ENCODE data around the gene PABPC3.

PABPC3 gene

DNA sequence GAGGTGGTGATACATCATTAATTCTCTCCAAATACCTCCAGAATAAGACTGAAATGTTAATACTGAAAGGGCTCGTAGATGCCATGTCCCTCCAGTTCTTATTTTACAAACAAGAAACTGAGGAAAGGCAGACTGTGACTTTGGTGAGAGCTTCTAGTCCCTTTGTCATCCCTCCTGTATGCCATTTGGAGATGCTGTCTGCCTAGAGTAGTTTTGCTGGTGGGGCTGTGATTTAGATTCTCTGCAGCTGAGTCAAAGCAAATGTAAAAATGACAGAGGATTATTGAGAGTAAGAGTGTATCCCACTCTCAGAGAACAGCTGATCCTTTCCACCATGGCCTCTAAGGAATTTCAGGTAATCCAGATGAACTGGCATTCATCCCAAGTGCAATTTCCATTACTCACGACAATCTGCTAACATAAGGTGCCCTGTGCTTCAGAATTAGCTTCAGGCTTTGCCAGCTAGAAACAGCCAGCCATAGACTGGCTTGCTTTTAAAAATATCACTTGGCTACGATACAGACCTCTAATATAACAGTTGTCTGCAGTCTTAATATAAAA, 16.8 kb downstream of the PABPC3 start:
- FAIRE-seq = no peak

DNA sequence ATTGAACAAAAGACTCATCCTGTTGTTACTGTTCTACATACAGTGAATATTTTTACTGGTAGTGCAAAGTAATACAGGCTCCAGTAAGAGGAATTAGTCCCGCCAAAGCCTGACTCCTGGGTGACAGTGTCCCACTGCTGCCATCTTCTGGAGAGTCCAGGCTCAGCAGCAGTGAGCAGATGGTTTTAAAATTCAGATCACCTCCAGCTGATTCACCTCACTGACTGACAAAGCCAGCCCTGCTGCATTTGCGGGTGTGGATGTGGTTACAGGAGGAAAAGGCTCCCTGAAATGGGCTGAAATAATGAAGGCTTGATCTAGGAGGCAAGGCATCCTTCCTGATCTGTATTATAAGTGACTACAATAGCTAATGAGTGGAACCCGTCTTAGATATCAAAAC, 18.3 kb downstream of the PABPC3 start:
- peak; percentile 82 for FAIRE-seq

DNA sequence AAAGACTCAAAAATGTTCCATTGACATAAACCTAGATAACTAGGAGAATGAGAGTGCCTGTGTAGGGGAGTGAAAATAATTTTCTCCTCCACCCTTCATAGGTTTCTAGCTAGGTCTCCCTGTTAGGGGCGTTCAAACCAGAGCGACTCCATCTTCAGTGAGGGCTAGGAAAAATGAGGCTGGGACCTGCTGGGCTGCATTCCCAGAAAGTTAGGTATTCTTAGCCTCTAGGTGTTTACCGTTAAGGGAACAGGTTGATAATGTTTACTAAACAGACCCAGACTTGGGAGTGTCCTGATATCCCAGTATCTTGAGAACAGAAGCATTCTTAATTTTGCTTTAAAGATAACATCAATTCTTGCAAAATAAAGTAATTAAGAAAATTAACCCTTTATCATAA, 20.1 kb downstream of the PABPC3 start:
- no peak for FAIRE-seq

DNA sequence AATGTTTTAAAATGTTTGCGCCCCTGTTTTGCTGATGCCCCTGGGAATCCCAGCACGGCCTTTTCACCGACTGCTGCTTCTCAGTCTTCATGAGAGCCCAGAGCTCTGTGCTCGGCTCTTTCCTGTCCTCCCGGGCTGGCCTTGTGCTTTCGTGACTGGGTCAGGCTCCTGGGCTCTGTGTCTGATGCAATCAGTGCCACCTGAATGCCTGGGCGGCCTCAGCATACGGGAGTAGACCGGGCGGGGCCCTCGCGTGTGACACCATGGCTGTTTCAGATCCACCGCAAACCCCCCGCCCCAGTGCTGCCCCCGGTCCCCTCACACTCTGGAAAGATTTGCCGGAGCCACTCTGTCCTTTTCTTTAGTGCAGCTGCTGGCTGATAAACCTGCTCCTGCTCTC, 21.4 kb downstream of the PABPC3 start:
- FAIRE-seq = no peak

DNA sequence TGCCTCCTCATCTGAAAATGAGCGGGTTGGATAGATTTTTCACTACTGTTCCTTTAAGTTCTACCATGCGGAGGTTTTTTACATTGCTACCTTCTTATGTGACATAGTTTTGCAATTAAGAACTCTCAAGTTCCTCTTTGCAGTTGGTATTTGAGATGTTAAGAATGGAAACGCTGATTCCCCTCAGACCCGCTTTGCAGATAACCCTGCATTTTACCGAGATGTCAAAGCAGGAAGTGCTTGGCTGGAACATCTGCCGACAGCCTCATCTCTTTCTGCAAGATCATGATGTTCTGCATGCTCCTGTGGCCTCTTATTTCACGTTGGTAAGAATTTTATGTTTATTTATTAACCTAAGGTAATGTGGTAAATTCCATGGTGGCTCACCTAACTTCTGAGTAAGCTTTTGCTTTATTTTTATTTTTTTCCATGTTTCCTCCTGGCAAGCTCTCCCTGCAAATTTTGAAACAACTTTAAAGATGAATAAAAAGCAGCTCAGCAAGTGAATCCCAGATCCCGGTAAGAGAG, 22.5 kb downstream of the PABPC3 start:
- FAIRE-seq = no peak

DNA sequence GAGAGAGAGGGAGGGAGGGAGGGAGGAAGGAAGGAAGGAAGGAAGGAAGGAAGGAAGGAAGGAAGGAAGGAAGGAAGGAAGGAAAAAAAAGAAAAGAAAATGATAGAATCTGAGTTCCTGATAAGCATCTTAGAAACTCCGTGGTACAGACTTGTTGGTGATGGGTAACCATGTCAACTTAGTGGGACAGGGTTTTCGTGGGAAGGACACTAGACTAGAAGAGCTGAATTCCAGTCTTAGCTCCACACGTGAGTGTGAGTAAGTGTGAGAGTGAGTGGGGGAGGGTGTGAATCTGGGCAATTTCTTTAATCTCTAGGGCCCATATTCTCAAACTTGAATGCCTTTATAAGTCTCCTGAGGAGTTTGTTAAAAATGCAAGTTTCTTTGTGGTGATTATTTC, 35.0 kb downstream of the PABPC3 start:
- FAIRE-seq = no peak

DNA sequence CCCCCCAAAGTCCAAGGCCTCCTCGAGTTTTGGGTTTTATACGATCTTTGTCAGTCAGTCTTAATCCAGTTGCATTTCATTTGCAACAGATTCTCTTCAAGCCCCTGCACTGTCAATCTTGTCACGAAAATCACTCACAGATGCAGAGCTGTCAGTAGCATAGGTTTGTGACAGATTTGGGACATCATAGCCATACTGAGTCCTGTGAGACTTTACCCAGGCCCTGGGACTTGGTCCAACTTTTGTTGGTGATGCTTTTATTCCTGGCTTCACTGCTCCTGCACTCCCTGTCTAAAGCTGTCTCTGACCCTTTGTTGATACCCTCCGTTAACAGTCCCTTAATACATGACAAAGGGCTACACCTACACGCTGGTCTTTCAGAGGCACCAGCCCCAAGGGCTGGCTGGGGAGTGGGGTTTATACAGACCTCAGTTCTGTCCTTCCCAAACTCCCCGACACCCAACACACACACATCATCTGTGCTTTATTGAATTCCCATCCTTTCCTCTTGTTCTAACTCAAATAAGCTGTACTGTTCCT, 36.0 kb downstream of the PABPC3 start:
- FAIRE-seq = no peak

DNA sequence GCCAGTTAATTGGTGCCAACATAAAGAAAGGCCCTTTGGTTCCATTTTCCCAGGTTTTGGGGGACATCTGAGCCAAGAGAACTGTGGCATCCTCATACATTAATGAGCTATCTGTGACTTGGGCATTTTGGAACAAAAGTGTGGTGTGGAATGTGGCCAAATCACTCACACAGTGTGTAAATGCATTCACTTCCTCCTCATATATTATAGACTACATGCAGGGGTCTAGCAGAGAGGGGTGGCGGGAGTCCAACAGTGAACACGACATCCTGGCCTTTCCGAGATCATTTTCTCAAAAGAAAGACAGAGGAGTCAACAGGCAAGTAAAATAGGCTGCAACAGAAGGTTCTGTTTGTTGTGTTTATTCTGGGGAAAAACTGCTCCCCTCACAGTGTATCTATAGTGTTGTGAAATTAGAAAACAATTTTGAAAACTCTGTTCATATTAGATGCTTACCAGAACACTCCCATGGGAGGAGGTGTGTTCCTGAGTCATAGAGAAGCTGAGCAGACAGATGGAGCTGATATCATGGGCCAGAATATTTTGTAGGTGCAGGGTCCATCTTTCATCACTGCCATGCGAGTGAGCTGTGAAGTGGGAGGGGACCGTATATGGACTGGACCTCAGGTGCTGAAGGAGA, 36.9 kb downstream of the PABPC3 start:
- no peak for FAIRE-seq

DNA sequence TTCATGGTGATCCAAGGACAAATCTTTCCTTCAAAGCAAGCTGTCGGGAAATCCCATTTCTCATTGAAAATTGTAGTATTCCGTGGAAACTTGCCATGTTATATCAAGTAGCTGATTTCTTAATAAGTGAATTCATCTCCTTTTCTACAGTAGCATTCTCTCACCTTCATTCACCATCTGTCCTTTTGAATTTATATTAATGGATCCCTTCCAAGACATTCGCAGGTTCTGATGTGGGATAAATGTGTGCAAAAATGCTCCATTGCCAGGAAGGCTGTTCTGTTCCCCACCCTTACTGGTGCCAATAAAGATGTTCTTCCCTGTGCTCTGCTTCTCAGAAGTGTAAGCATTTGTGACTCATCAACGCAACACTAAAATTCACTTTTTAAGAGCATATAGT, 40.0 kb downstream of the PABPC3 start:
- no peak for FAIRE-seq

DNA sequence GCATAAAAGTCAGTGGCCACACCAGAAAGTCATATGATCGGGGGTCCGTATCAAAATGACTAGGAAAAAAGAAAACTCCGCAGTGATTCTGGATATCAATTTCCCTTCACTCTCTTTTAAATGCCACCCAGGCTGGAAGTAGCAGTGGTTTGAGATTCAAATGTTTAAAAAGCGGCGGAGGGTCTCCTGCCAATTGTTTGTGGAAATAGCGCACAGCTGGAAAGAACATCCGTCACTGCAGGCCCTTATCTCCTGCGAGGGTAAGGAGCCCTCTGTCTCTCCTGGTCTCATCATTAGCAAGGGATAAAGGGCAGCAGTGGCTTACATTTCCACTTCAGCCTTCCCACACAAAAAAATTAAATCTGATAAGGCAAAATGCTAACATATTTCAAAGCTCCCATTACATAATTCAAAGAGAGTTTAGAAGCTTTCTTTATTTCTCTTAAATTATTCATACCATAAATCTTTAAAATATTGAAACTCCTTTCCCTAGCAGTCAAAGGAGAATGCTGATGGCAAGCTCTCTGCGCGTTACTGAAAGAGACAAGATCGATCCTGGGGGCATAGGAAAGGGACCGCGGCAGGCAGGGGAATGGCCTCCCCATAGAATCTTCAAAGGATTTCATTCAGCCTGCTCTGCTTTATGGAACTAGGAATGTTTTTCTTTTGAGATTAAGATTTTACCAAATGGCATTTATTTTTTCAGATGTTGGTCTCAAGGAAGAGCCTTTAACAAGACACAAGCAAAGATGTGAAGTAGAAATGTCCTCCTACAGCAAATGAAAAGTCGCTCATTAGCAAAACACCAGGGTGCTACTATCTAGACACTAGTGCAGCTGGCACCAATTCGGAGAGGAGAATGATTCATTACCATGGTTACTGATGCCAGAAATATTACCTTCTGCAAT, 41.2 kb downstream of the PABPC3 start:
- no peak for FAIRE-seq

DNA sequence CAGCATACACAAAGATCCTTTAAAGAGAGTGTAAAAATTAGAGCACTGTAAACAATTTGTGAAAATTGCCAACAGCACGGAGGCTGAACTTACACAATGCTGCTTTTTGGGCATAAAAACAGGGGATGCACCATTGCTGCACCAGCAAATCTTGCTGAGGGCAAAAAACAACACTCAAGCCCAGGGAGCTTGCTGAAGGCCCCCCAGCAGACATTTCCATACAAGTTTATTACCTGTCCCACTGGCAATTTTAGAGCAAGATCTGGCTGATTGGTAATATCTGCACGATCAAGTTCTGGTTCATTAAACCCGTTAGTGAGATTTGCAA, 41.8 kb downstream of the PABPC3 start:
- no peak for FAIRE-seq

DNA sequence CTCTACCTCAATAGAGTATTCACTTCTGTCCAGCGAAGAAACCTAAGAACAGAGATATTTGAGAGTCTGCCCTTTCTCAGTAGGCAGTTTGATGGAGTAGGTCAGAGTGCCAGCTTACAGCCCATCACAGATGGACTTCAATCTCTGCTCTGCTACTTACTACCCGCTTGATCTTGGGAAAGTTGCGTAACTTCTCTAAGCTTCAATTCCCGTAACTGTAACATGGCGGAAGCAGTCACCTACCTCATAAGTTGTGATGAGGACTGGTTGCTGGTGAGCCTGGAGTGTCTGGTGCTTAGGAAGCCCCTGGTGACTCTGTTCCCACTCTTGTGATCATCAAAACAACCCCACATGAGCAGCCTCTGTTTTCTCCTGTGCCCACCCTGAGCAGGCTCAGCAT, 45.1 kb downstream of the PABPC3 start:
- no peak for FAIRE-seq

DNA sequence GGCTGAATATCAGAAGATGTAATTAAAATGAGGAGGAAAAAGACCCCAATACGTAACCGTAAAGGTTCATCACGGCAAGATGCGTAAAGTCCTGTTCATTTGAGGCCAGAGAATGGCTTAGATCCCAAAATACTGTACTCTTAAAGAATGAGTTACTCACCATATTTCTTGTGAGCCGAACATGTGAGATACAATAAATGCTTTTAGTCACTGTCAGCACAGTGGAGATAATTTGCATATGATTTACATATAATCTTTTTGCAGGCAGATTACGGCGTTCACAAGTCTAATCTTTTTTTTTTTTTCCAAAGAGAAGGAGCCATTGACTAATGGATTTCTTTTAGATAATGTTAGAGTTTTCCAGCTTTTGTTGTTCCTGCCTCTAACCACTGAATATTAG, 47.8 kb downstream of the PABPC3 start:
- FAIRE-seq = no peak

DNA sequence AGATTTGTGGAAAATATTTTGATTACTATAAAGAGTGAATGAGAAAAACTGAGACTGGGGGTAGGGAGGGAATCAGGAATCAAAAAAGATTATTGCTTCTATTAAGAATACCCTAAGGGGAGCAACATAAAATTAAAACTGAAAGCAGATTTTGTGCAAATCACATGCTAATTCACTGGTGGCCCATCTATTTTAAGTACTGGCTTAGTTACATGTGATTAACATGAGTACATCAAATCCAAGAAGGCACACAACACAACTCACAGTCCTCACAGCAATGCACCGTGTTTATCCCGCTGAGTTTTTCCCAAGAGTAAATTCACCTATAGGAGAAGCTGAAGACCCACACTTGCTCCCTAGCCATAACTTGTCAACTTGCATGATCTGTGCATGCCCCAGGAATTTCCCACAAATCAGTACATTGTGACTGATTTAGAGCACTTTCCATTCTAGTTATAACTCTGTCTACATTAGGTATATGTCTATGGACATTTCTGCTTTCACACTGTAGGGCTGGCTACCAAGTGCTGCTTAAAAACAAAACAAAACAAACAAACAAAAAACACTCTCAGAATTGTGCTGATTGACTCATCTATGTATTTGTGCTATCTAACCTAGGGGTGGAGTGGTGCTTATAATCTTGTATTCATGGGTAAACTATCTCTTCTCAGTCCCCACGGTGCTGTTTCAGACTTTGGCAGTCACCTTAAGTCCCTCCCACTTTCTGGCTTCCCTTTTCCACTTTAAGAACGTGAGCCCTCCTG, 51.9 kb downstream of the PABPC3 start:
- no peak for FAIRE-seq

DNA sequence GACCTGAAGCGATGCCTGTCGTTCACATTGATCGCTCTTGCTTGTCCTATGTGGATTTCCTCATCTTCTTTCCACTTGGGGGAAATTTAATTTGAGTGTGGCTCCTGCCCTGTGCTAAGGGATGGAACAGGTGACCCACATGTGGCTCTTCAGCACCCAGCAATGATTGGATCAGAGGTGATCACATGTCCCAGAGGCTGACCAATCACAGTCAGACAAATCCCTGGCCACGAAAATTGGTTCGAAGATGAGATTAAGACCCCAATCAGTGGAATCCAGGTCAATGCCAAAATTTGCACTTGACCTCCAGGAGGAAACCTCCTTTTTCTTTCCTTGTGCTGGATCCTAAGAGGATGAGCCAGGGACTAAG, 52.5 kb downstream of the PABPC3 start:
- no peak for FAIRE-seq
